Endothelial cell (in vitro differentiated cells): Measurements from ENCODE around the gene SIPA1. TPM values are rescaled to one million over a fixed set of nuclear protein-coding genes. Genes with fewer than 3 reads are reported as not detected.

Experiments
- DNase-seq: peaks from one replicate; pipeline ENCODE4 v3.0.0; 2021; ENCODE audit warnings: low spot score
- H3K27ac Mint-ChIP-seq: one replicate; pipeline ENCODE4 v1.8.0; 2021; ENCODE audit warnings: mixed read lengths, inconsistent platforms; ENCODE audit not compliant: unreplicated experiment
- H3K27me3 Mint-ChIP-seq: one replicate; pipeline ENCODE4 v1.8.0; 2021; ENCODE audit warnings: mild to moderate bottlenecking, moderate library complexity, mixed read lengths, inconsistent platforms; ENCODE audit not compliant: unreplicated experiment
- H3K36me3 Mint-ChIP-seq: one replicate; pipeline ENCODE4 v1.8.0; 2021; ENCODE audit warnings: mild to moderate bottlenecking, low read depth, mixed read lengths, inconsistent platforms; ENCODE audit not compliant: unreplicated experiment
- H3K4me1 Mint-ChIP-seq: one replicate; pipeline ENCODE4 v1.8.0; 2021; ENCODE audit warnings: mild to moderate bottlenecking, mixed read lengths, inconsistent platforms; ENCODE audit not compliant: unreplicated experiment
- H3K4me3 Mint-ChIP-seq: one replicate; pipeline ENCODE4 v1.8.0; 2021; ENCODE audit warnings: mild to moderate bottlenecking, mixed read lengths, inconsistent platforms; ENCODE audit not compliant: unreplicated experiment
- H3K9me3 Mint-ChIP-seq: one replicate; pipeline ENCODE4 v1.8.0; 2021; ENCODE audit warnings: mixed read lengths, inconsistent platforms; ENCODE audit not compliant: unreplicated experiment
- total RNA-seq: library from RNA; stranded (reverse); fragmentation: NEBNext Ultra II Directional; extraction: Animal tissue kit (Norgen Biotek cat#: 25700); gene quantifications from one replicate; pipeline ENCODE4 v1.2.1, GENCODE V29; 2021; ENCODE audit not compliant: unreplicated experiment
- TF ChIP-seq, protein P1 (sequence below): fragments of 200-600 bp; sonication (generic); IDR thresholded peaks from one replicate; pipeline ENCODE4 v1.5.0; 2021; ENCODE audit warnings: antibody characterized with exemption; ENCODE audit not compliant: unreplicated experiment

SIPA1 gene
- total RNA-seq, 1 donor from 2014 or later, result 267 TPM

DNA sequence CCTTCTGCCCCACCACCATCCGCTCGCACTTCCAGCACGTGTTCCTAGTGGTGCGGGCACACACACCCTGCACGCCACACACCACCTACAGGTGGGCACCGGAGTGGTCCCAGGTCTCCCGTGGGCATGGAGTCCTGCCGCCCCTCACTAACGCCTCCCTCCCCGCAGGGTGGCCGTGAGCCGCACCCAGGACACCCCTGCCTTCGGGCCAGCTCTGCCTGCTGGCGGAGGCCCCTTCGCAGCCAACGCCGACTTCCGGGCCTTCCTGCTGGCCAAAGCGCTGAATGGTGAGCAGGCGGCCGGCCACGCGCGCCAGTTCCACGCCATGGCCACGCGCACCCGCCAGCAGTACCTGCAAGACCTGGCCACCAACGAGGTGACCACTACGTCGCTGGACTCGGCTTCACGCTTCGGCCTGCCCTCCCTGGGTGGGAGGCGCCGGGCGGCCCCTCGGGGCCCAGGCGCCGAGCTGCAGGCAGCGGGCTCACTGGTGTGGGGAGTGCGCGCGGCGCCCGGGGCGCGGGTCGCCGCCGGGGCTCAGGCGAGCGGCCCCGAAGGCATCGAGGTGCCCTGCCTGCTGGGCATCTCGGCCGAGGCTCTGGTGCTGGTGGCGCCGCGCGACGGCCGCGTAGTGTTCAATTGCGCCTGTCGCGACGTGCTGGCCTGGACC, 8.5 kb downstream of the SIPA1 start:
- H3K27me3 Mint-ChIP-seq, result peaks cover 24% of the 10 kb centered on the region
- DNase-seq, result no peak
- no peak overlapping the region for H3K27ac Mint-ChIP-seq
- no peaks in the 10 kb centered on the region for H3K9me3 Mint-ChIP-seq
- peaks cover 39% of the 10 kb centered on the region for H3K36me3 Mint-ChIP-seq
- H3K4me3 Mint-ChIP-seq, result no peak overlapping the region
- H3K4me1 Mint-ChIP-seq, result peaks cover 44% of the 10 kb centered on the region
- TF ChIP-seq, protein P1, sequence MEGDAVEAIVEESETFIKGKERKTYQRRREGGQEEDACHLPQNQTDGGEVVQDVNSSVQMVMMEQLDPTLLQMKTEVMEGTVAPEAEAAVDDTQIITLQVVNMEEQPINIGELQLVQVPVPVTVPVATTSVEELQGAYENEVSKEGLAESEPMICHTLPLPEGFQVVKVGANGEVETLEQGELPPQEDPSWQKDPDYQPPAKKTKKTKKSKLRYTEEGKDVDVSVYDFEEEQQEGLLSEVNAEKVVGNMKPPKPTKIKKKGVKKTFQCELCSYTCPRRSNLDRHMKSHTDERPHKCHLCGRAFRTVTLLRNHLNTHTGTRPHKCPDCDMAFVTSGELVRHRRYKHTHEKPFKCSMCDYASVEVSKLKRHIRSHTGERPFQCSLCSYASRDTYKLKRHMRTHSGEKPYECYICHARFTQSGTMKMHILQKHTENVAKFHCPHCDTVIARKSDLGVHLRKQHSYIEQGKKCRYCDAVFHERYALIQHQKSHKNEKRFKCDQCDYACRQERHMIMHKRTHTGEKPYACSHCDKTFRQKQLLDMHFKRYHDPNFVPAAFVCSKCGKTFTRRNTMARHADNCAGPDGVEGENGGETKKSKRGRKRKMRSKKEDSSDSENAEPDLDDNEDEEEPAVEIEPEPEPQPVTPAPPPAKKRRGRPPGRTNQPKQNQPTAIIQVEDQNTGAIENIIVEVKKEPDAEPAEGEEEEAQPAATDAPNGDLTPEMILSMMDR, result no peak

DNA sequence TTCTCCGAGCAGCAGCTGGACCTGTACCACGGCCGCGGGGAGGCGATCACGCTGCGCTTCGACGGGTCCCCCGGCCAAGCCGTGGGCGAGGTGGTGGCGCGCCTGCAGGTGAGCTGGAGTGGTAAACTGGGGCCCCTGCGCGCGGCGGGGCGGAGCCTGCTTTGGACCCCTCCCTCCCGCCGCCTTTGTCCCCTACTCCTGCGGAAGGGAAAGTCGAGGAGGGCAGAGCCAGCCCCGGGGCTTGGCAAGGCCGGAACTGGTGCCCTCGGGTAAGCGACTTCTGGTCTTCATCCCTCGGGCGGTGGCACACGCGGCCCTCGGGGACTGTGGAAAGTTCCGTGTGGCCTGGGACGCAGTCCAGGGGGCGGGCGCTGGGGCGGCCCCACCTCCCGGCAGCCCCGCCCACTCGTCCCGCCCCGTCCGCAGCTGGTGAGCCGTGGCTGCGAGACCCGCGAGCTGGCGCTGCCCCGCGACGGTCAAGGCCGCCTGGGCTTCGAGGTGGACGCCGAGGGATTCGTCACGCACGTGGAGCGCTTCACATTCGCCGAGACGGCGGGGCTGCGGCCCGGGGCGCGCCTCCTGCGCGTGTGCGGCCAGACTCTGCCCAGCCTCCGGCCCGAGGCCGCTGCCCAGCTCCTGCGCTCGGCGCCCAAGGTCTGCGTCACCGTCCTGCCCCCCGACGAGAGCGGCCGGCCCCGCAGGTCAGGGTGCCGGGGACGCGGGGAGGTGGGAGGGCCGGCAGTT, 9.2 kb downstream of the SIPA1 start:
- Mint-ChIP-seq H3K4me3 (no peak overlapping the region), H3K4me1 (peaks cover 44% of the 10 kb centered on the region), H3K27me3 (peaks cover 28% of the 10 kb centered on the region), H3K27ac (no peak overlapping the region), H3K36me3 (peaks cover 42% of the 10 kb centered on the region), H3K9me3 (no peaks in the 10 kb centered on the region)
- DNase-seq, result peak; percentile 60
- TF ChIP-seq, protein P1, result no peak

DNA sequence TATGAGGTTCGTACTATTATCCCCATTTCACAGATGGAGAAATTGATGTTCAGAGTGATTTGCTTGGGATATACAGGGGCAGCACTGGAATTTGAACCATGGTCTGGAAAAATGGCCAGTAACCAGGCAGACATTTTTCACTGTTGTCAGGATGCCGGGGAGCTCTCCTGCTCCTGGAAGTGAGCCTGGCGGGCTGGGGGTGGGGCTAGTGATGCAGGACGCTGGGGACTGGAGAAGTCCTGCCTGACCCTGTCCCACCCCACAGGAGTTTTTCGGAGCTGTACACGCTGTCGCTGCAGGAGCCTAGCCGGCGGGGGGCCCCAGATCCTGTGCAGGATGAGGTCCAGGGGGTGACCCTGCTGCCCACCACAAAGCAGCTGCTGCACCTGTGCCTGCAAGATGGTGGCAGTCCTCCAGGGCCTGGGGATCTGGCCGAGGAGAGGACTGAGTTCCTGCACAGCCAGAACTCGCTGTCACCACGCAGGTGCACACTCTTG, 11.1 kb downstream of the SIPA1 start:
- TF ChIP-seq, protein P1, result no peak
- Mint-ChIP-seq H3K27ac (peak overlapping the region; percentile 67), H3K4me1 (peaks cover 47% of the 10 kb centered on the region), H3K9me3 (no peaks in the 10 kb centered on the region), H3K4me3 (peak overlapping the region; percentile 79), H3K36me3 (peaks cover 40% of the 10 kb centered on the region), H3K27me3 (peaks cover 27% of the 10 kb centered on the region)
- no peak for DNase-seq

DNA sequence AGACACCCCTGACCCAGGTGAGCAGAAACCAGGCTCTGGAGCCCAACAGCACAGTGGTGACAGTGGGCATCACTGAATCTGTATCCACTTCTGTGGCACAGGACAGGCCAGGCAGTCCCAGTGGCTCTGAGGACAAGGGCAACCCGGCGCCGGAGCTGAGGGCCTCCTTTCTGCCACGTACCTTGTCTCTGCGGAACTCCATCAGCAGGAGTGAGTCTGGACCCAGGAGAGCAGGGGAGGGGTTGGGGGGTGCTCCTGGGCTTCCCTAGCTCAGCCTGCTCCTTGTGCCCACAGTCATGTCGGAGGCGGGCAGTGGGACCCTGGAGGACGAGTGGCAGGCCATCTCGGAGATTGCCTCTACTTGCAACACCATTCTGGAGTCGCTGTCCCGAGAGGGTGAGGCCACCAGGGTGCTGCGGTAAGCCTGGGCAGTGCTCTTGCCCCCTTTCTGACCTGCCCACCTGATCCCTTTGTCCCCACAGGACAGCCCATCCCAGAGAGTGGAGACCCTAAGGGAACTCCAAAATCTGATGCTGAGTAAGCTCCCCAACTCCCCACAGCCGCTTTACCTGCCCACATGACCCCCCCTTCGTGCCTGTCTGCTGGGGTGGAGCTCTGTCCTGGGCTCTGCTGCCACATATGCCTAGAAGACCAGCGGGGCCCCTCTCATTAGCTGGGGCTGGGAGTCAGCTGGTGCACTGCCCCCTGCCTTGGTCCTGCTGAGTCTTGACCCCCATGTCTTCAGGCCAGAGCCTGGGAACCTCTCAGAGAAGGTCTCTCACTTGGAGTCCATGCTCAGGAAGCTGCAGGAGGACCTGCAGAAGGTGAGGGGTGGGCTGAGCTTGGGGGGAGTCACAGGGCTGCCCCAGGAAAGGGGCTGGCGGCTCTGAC, 12.0 kb downstream of the SIPA1 start:
- H3K4me3 Mint-ChIP-seq, result no peak overlapping the region
- H3K9me3 Mint-ChIP-seq, result no peaks in the 10 kb centered on the region
- no peak overlapping the region for H3K27ac Mint-ChIP-seq
- peaks cover 48% of the 10 kb centered on the region for H3K4me1 Mint-ChIP-seq
- peaks cover 27% of the 10 kb centered on the region for H3K27me3 Mint-ChIP-seq
- DNase-seq, result no peak
- H3K36me3 Mint-ChIP-seq, result peaks cover 36% of the 10 kb centered on the region
- TF ChIP-seq, protein P1, result no peak
